H1 (cell line): ENCODE results near the gene SFMBT2. TPM values are rescaled to one million over a fixed set of nuclear protein-coding genes. Genes with fewer than 3 reads are reported as not detected.

Source experiments
- CTCF ChIA-PET: fragments of 300-600 bp; sonication (Branson Sonifier 250); formaldehyde crosslinking; loops from one replicate; lab custom pipeline; 2021; ENCODE audit not compliant: partially characterized antibody; lab: Charles Lee
- POLR2A ChIA-PET: fragments of 300-600 bp; sonication (Branson Sonifier 250); formaldehyde crosslinking; loops from one replicate; lab custom pipeline; 2021; ENCODE audit warnings: inconsistent platforms; ENCODE audit not compliant: partially characterized antibody; lab: Charles Lee
- DNase-seq, 2 experiments: peaks; one replicate each; pipeline versions ENCODE4 v3.0.0 to v3.0.0-alpha.2; 2010 to 2022; ENCODE audit warnings: low spot score in 2 of 2, low read depth in 1 of 2, mixed read lengths in 1 of 2
- FAIRE-seq: peaks from 2 replicates; lab custom pipeline; 2011; peaks lifted over from hg19 to GRCh38; lab: Jason Lieb, UNC
- H2AFZ ChIP-seq: 2 replicates; pipeline ENCODE4 v1.8.1; 2012; ENCODE audit warnings: low read length, inconsistent platforms
- H2AK5ac ChIP-seq: 2 replicates; pipeline ENCODE4 v1.6.1; 2013; ENCODE audit warnings: low read depth, low read length
- H2BK120ac ChIP-seq: replicated peaks from 2 replicates; pipeline ENCODE3; 2013; ENCODE audit warnings: low read depth, low read length, inconsistent platforms
- H2BK12ac ChIP-seq: 2 replicates; pipeline ENCODE4 v1.6.1; 2013; ENCODE audit warnings: low read depth, low read length
- H2BK15ac ChIP-seq: 2 replicates; pipeline ENCODE4 v1.6.1; 2013; ENCODE audit warnings: low read length
- H2BK20ac ChIP-seq: 2 replicates; pipeline ENCODE4 v1.6.1; 2013; ENCODE audit warnings: low read length
- H2BK5ac ChIP-seq: 2 replicates; pipeline ENCODE4 v1.6.1; 2013; ENCODE audit warnings: low read depth, low read length
- H3K14ac ChIP-seq: 2 replicates; pipeline ENCODE4 v1.6.1; 2013; ENCODE audit warnings: inconsistent platforms; ENCODE audit not compliant: insufficient read length
- H3K18ac ChIP-seq: 2 replicates; pipeline ENCODE4 v1.6.1; 2013; ENCODE audit warnings: low read length; ENCODE audit errors: extremely low read depth
- H3K23ac ChIP-seq: 2 replicates; pipeline ENCODE4 v1.6.1; 2013; ENCODE audit warnings: inconsistent platforms; ENCODE audit not compliant: insufficient read length
- H3K23me2 ChIP-seq: 2 replicates; pipeline ENCODE4 v1.6.1; 2013; ENCODE audit warnings: low read depth, low read length
- H3K27ac ChIP-seq: 2 replicates; pipeline ENCODE4 v1.6.1; 2011; ENCODE audit warnings: low read depth, low read length, inconsistent platforms
- H3K27me3 ChIP-seq, 4 experiments: replicated peaks in 1 of 4; 1 replicate in 1 of 4; 2 replicates in 3 of 4; pipeline versions ENCODE4 v1.6.1 to v1.8.1; 2011 to 2013; ENCODE audit warnings: low read length in 3 of 4, mild to moderate bottlenecking in 3 of 4, inconsistent platforms in 2 of 4, mixed read lengths in 2 of 4, moderate library complexity in 1 of 4; ENCODE audit not compliant: control insufficient read depth in 3 of 4, insufficient read depth in 3 of 4; ENCODE audit errors: extremely low read depth in 1 of 4
- H3K36me3 ChIP-seq, 4 experiments: 2 replicates each; pipeline versions ENCODE4 v1.6.1 to v1.8.1; 2011 to 2013; ENCODE audit warnings: mild to moderate bottlenecking in 4 of 4, low read length in 3 of 4, moderate library complexity in 2 of 4, control low read depth in 1 of 4, inconsistent platforms in 1 of 4; ENCODE audit not compliant: insufficient read depth in 4 of 4, control insufficient read depth in 2 of 4
- H3K4ac ChIP-seq: replicated peaks from 2 replicates; pipeline ENCODE3; 2013; ENCODE audit warnings: low read length, low read depth, mixed read lengths, inconsistent platforms; ENCODE audit not compliant: insufficient read length
- H3K4me1 ChIP-seq, 4 experiments: replicated peaks in 1 of 4; 1 replicate in 1 of 4; 2 replicates in 3 of 4; pipeline versions ENCODE4 v1.6.1 to v1.8.1; 2011 to 2013; ENCODE audit warnings: low read length in 3 of 4, inconsistent platforms in 2 of 4, mixed read lengths in 1 of 4; ENCODE audit not compliant: insufficient read depth in 4 of 4, control insufficient read depth in 3 of 4
- H3K4me2 ChIP-seq, 2 experiments: 2 replicates each; pipeline versions ENCODE4 v1.6.1 to v1.8.1; 2011 to 2013; ENCODE audit warnings: low read depth in 2 of 2, low read length in 2 of 2, control low read depth in 1 of 2, inconsistent platforms in 1 of 2, mild to moderate bottlenecking in 1 of 2; ENCODE audit not compliant: insufficient read depth in 1 of 2
- H3K4me3 ChIP-seq, 4 experiments: fragments of 200-600, 300-600 bp in 1 of 4; sonication (generic), shearing (Covaris generic), sonication (Bioruptor Twin) in 1 of 4; 2 replicates each; pipeline versions ENCODE4 v1.5.1 to v1.8.1; 2011 to 2016; ENCODE audit warnings: low read length in 4 of 4, low read depth in 3 of 4, control low read depth in 2 of 4, inconsistent platforms in 2 of 4, mild to moderate bottlenecking in 2 of 4, mixed read lengths in 1 of 4, moderate library complexity in 1 of 4; ENCODE audit not compliant: insufficient read depth in 2 of 4; ENCODE audit errors: extremely low read depth in 1 of 4
- H3K56ac ChIP-seq: replicated peaks from 2 replicates; pipeline ENCODE3; 2013; ENCODE audit warnings: low read depth, mild to moderate bottlenecking, mixed read lengths, low read length, inconsistent platforms; ENCODE audit not compliant: insufficient read length
- H3K79me1 ChIP-seq: 2 replicates; pipeline ENCODE4 v1.6.1; 2013; ENCODE audit warnings: low read depth, low read length, control low read depth
- H3K79me2 ChIP-seq, 2 experiments: 2 replicates each; pipeline versions ENCODE4 v1.6.1 to v1.8.1; 2012 to 2013; ENCODE audit warnings: low read length in 2 of 2, mild to moderate bottlenecking in 2 of 2, inconsistent platforms in 1 of 2; ENCODE audit not compliant: insufficient read depth in 2 of 2, control insufficient read depth in 1 of 2
- H3K9ac ChIP-seq, 4 experiments: replicated peaks in 1 of 4; 1 replicate in 1 of 4; 2 replicates in 3 of 4; pipeline versions ENCODE4 v1.6.1 to v1.8.1; 2011 to 2013; ENCODE audit warnings: low read depth in 3 of 4, low read length in 3 of 4, control low read depth in 2 of 4, mild to moderate bottlenecking in 2 of 4, moderate library complexity in 2 of 4, inconsistent platforms in 1 of 4; ENCODE audit errors: extremely low read depth in 1 of 4
- H3K9me3 ChIP-seq, 2 experiments: 2 replicates each; pipeline versions ENCODE4 v1.6.1 to v1.8.1; 2012 to 2013; ENCODE audit warnings: mild to moderate bottlenecking in 2 of 2, moderate library complexity in 2 of 2, control low read depth in 1 of 2, inconsistent platforms in 1 of 2, low read depth in 1 of 2, low read length in 1 of 2, mixed read lengths in 1 of 2; ENCODE audit not compliant: insufficient read depth in 2 of 2
- H4K20me1 ChIP-seq, 2 experiments: replicated peaks in 1 of 2; 2 replicates each; pipeline versions ENCODE3 to v1.8.1; 2011 to 2013; ENCODE audit warnings: inconsistent platforms in 2 of 2, low read length in 2 of 2, mild to moderate bottlenecking in 1 of 2; ENCODE audit not compliant: insufficient read depth in 2 of 2, control insufficient read depth in 1 of 2
- H4K5ac ChIP-seq: 2 replicates; pipeline ENCODE4 v1.6.1; 2013; ENCODE audit warnings: low read length, low read depth, mixed read lengths, inconsistent platforms; ENCODE audit not compliant: insufficient read length
- H4K8ac ChIP-seq: 2 replicates; pipeline ENCODE4 v1.8.0; 2013; ENCODE audit warnings: mild to moderate bottlenecking, moderate library complexity, low read length, inconsistent platforms; ENCODE audit not compliant: insufficient read depth; ENCODE audit errors: extremely low read depth
- H4K91ac ChIP-seq: replicated peaks from 2 replicates; pipeline ENCODE3; 2013; ENCODE audit warnings: low read length, mixed read lengths, inconsistent platforms; ENCODE audit not compliant: insufficient read length
- ASH2L ChIP-seq: fragments of 200-600, 300-600 bp; sonication (generic); IDR thresholded peaks from one replicate; pipeline ENCODE4 v1.7.1; 2017; ENCODE audit warnings: low read length
- CBX5 ChIP-seq: fragments of 300-800, 300-1000 bp; sonication (generic); IDR thresholded peaks from 2 replicates; pipeline ENCODE4 v1.7.1; 2016; ENCODE audit warnings: antibody characterized with exemption, low read length, low read depth
- CBX8 ChIP-seq: fragments of 300-800, 300-1000 bp; sonication (generic); IDR thresholded peaks from 2 replicates; pipeline ENCODE4 v1.7.1; 2016; ENCODE audit warnings: low read depth, low read length, borderline replicate concordance
- CHD2 ChIP-seq: IDR thresholded peaks from 2 replicates; pipeline ENCODE4 v1.6.1; 2012; ENCODE audit warnings: low read length, improper control_type of control experiment
- CTBP2 ChIP-seq: IDR thresholded peaks from 2 replicates; pipeline ENCODE4 v1.7.0; 2011; ENCODE audit warnings: borderline replicate concordance, mild to moderate bottlenecking, moderate library complexity, mixed read lengths, low read length; ENCODE audit not compliant: insufficient read depth, insufficient read length
- EP300 ChIP-seq, 2 experiments: IDR thresholded peaks; 1 replicate in 1 of 2; 2 replicates in 1 of 2; pipeline ENCODE4 v1.6.1; 2011 to 2012; ENCODE audit warnings: low read depth in 2 of 2, low read length in 2 of 2, mild to moderate bottlenecking in 2 of 2, borderline replicate concordance in 1 of 2, inconsistent platforms in 1 of 2, moderate library complexity in 1 of 2
- EZH2 ChIP-seq: fragments of 200-600 bp; sonication (generic); IDR thresholded peaks from 2 replicates; pipeline ENCODE4 v1.7.1; 2012; ENCODE audit warnings: low read depth, mild to moderate bottlenecking, moderate library complexity, low read length, inconsistent platforms; ENCODE audit not compliant: severe bottlenecking
- JUN ChIP-seq: IDR thresholded peaks from 2 replicates; pipeline ENCODE4 v1.6.1; 2011; ENCODE audit warnings: low read depth, mild to moderate bottlenecking, improper control_type of control experiment, low read length
- POLR2A ChIP-seq, 2 experiments: IDR thresholded peaks; 1 replicate in 1 of 2; 2 replicates in 1 of 2; pipeline ENCODE4 v1.6.1; 2011; ENCODE audit warnings: low read depth in 2 of 2, low read length in 2 of 2, mild to moderate bottlenecking in 2 of 2; ENCODE audit errors: control extremely low read depth in 1 of 2
- TBP ChIP-seq: IDR thresholded peaks from 2 replicates; pipeline ENCODE4 v1.6.1; 2011; ENCODE audit warnings: low read depth, low read length, improper control_type of control experiment
- WGBS, 2 experiments: shearing (Covaris generic) in 1 of 2; methylation state at CpG; one replicate each; pipeline versions ENCODE4 v1.1.6 to v1.1.7; 2013 to 2015; ENCODE audit warnings: low lambda C conversion rate in 2 of 2, mixed read lengths in 2 of 2, inconsistent platforms in 1 of 2, low coverage in 1 of 2, missing lambda C conversion rate in 1 of 2; ENCODE audit not compliant: insufficient replicate concordance in 2 of 2, insufficient coverage in 1 of 2, insufficient read length in 1 of 2; ENCODE audit errors: extremely low coverage in 1 of 2, missing lambda C conversion rate in 1 of 2; 5-methylcytosine and 5-hydroxymethylcytosine counted together
- polyA plus RNA-seq, 7 experiments: library from polyadenylated mRNA; depleted of rRNA in 3 of 7; stranded (reverse) in 5 of 7; unstranded in 2 of 7; fragments of >200 nt in 5 of 7; fragments of 200-250 nt in 2 of 7; gene quantifications; 1 replicate in 5 of 7; 2 replicates in 1 of 7; 4 replicates in 1 of 7; pipeline versions ENCODE4 v1.2.1 to v1.2.3, GENCODE V29; 2011 to 2013; ENCODE audit warnings: missing spikeins in 2 of 7, mixed read lengths in 2 of 7
- total RNA-seq: library from RNA; stranded (reverse); fragmentation: NEBNext Ultra II Directional; extraction: Animal tissue kit (Norgen Biotek cat#: 25700); gene quantifications from 2 replicates; pipeline ENCODE4 v1.2.1, GENCODE V29; 2021

Gene SFMBT2
- total and polyA plus RNA-seq, 2 of the 8 experiments (the other 6 are each of a cell fraction or from before 2014, with no cell fraction given) = 2.9 to 11.0 TPM

GRCh38 chr10:7372504-7372903, 38.3 kb downstream of the SFMBT2 start:
- no peak overlapping the region for H2BK15ac ChIP-seq
- POLR2A ChIA-PET = no interaction called here
- H3K18ac ChIP-seq = no peak overlapping the region
- peaks cover 2 to 20% (median 7%) of the 10 kb centered on the region in 4 experiments; a peak in 6 of 8 replicates for H3K36me3 ChIP-seq
- 0 out of 4 replicates have a peak, but pooled peaks cover 0 to 2% of the 10 kb centered on the region in 2 experiments for H3K9me3 ChIP-seq
- no peak overlapping the region for H2AK5ac ChIP-seq
- TF ChIP-seq CTBP2 (no peak), ASH2L (no peak), CBX8 (no peak), CBX5 (no peak), TBP (no peak), JUN (no peak), EZH2 (no peak), POLR2A (IDR thresholded peaks at IDR 0.05; ENCODE audit: control extremely low read depth in 1 of 2, low read depth in 2 of 2, low read length in 2 of 2) (no peak), EP300 (IDR thresholded peaks at IDR 0.05; ENCODE audit: borderline replicate concordance in 1 of 2, low read depth in 2 of 2, low read length in 2 of 2) (no peak), CHD2 (no peak)
- TF ChIP-seq, all 59 proteins: peak for 0
- no peak overlapping the region for H3K27ac ChIP-seq
- H3K14ac ChIP-seq = no peak overlapping the region
- H3K23ac ChIP-seq = no peak overlapping the region
- no peaks in the 10 kb centered on the region for H3K79me2 ChIP-seq
- FAIRE-seq (no peak), DNase-seq (no peak)
- no peak overlapping the region for H2BK120ac ChIP-seq
- H4K8ac ChIP-seq = no peak overlapping the region
- H2BK5ac ChIP-seq = no peak overlapping the region
- CTCF ChIA-PET = interaction anchor here (1.2 to 1.4 kb wide), 3 partner anchors 10 to 318 kb away, joined by 3 to 4 read pairs (median 4); no protein-coding TSS in a partner anchor
- no peaks in the 10 kb centered on the region for H4K20me1 ChIP-seq
- no peak overlapping the region for H4K91ac ChIP-seq
- H3K4ac ChIP-seq = no peak overlapping the region
- WGBS, 2 experiments = 91% methylated on average over 8 of the region's 8 CpGs; no CpG with 5 or more reads in 1 of the 2 experiments
- no peak overlapping the region for H3K4me3 ChIP-seq
- no peak overlapping the region for H3K56ac ChIP-seq
- no peak overlapping the region for H3K4me2 ChIP-seq
- H3K79me1 ChIP-seq = no peaks in the 10 kb centered on the region; the same call in 1 of the 2 replicates
- no peaks in the 10 kb centered on the region for H3K23me2 ChIP-seq
- H3K9ac ChIP-seq = no peak overlapping the region
- H2BK20ac ChIP-seq = no peak overlapping the region
- H3K4me1 ChIP-seq = no peaks in the 10 kb centered on the region
- no peak overlapping the region for H2AFZ ChIP-seq
- H4K5ac ChIP-seq = no peak overlapping the region
- H2BK12ac ChIP-seq = no peak overlapping the region
- no peaks in the 10 kb centered on the region for H3K27me3 ChIP-seq
